GM12878 (cell line): ENCODE results near the gene MDFIC2. TPM values are rescaled to one million over a fixed set of nuclear protein-coding genes. Genes with fewer than 3 reads are reported as not detected.

Source experiments
- ATAC-seq: fragments of 200-7000 bp; cut with Tn5 transposase; 3 replicates; pipeline ENCODE4 v1.9.1; 2020; ENCODE audit warnings: mild to moderate bottlenecking, moderate library complexity
- BruUV-seq: library from RNA; stranded (reverse); fragments of 400-500 nt; replicated peaks from 2 replicates; lab custom pipeline; 2021; lab: Mats Ljungman, UMichigan
- CTCF ChIA-PET: fragments of 300-600 bp; sonication (Branson Sonifier 250); formaldehyde crosslinking; extraction: SDS; loops from one replicate; lab custom pipeline; 2021; ENCODE audit warnings: inconsistent platforms; lab: Yijun Ruan, JAX
- POLR2A ChIA-PET: fragments of 350-600 bp; formaldehyde crosslinking; extraction: SDS; loops from one replicate; lab custom pipeline; 2021; ENCODE audit warnings: inconsistent platforms; lab: Charles Lee
- RAD21 ChIA-PET: fragments of 300-600 bp; sonication (Branson Sonifier 250); formaldehyde crosslinking; loops from one replicate; lab custom pipeline; 2023; ENCODE audit warnings: antibody characterized with exemption; ENCODE audit not compliant: unreplicated experiment; lab: Charles Lee
- SMC1A ChIA-PET: fragments of 300-600 bp; sonication (Branson Sonifier 250); formaldehyde crosslinking; loops from one replicate; lab custom pipeline; 2023; ENCODE audit not compliant: unreplicated experiment, uncharacterized antibody; lab: Charles Lee
- DNase-seq: peaks from one replicate; pipeline ENCODE4 v3.0.0-alpha.2; 2011; ENCODE audit warnings: low read depth, low spot score
- FAIRE-seq: peaks from 3 replicates; lab custom pipeline; 2011; peaks lifted over from hg19 to GRCh38; lab: Jason Lieb, UNC
- H2AFZ ChIP-seq: 2 replicates; pipeline ENCODE4 v1.6.0; 2011; ENCODE audit warnings: low read depth, low read length, control low read depth; ENCODE audit not compliant: control insufficient read depth
- H3K27ac ChIP-seq: 2 replicates; pipeline ENCODE4 v1.5.1; 2011; ENCODE audit warnings: control low read depth; ENCODE audit not compliant: control insufficient read depth, insufficient read depth
- H3K27me3 ChIP-seq, 2 experiments: replicated peaks in 1 of 2; 2 replicates each; pipeline versions ENCODE4 v1.6.0 to v1.6.1; 2011; ENCODE audit warnings: low read length in 1 of 2; ENCODE audit not compliant: control insufficient read depth in 2 of 2, insufficient read depth in 2 of 2
- H3K36me3 ChIP-seq, 2 experiments: 2 replicates each; pipeline ENCODE4 v1.5.1; 2011; ENCODE audit warnings: low read length in 1 of 2; ENCODE audit not compliant: control insufficient read depth in 2 of 2, insufficient read depth in 2 of 2
- H3K4me1 ChIP-seq: 2 replicates; pipeline ENCODE4 v1.6.1; 2011; ENCODE audit warnings: mild to moderate bottlenecking, low read length, moderate library complexity, mixed read lengths; ENCODE audit not compliant: control insufficient read depth, insufficient read depth
- H3K4me2 ChIP-seq: 2 replicates; pipeline ENCODE4 v1.6.0; 2011; ENCODE audit warnings: control low read depth; ENCODE audit not compliant: control insufficient read depth, insufficient read depth
- H3K4me3 ChIP-seq: fragments of 200-600 bp; sonication (generic); 2 replicates; pipeline ENCODE4 v1.5.1; 2016
- H3K79me2 ChIP-seq: 2 replicates; pipeline ENCODE4 v1.6.0; 2011; ENCODE audit warnings: low read length; ENCODE audit not compliant: control insufficient read depth, insufficient read depth
- H3K9ac ChIP-seq: 2 replicates; pipeline ENCODE4 v1.8.0; 2011; ENCODE audit warnings: low read length, control low read depth, mixed read lengths; ENCODE audit not compliant: control insufficient read depth, insufficient read depth
- H3K9me3 ChIP-seq: replicated peaks from 3 replicates; pipeline ENCODE4 v1.5.1; 2011; ENCODE audit warnings: mild to moderate bottlenecking, low read length; ENCODE audit not compliant: control insufficient read depth, insufficient read depth
- H4K20me1 ChIP-seq: 2 replicates; pipeline ENCODE4 v1.6.0; 2011; ENCODE audit not compliant: control insufficient read depth, insufficient read depth
- CBX5 ChIP-seq: sonication (generic); IDR thresholded peaks from 2 replicates; pipeline ENCODE4 v1.6.1; 2016; ENCODE audit warnings: low read depth, moderate library complexity, mild to moderate bottlenecking, inconsistent platforms
- CREB1 ChIP-seq: IDR thresholded peaks from 2 replicates; pipeline ENCODE4 v1.6.1; 2012; ENCODE audit warnings: low read depth, mild to moderate bottlenecking, inconsistent platforms
- GATAD2B ChIP-seq: fragments of 450-650 bp; conservative IDR thresholded peaks from 2 replicates; pipeline ENCODE4 v1.6.1; 2017; ENCODE audit warnings: low read depth, mild to moderate bottlenecking, moderate library complexity
- IKZF1 ChIP-seq: fragments of 450-650 bp; conservative IDR thresholded peaks from 2 replicates; pipeline ENCODE4 v1.6.1; 2017; ENCODE audit warnings: antibody characterized with exemption, mild to moderate bottlenecking
- JUND ChIP-seq: IDR thresholded peaks from 2 replicates; pipeline ENCODE4 v1.6.1; 2012; ENCODE audit warnings: low read depth, mild to moderate bottlenecking, low read length, improper control_type of control experiment, moderate library complexity
- LARP7 ChIP-seq: fragments of 450-650 bp; IDR thresholded peaks from 2 replicates; pipeline ENCODE4 v1.6.1; 2017; ENCODE audit warnings: mild to moderate bottlenecking
- MLLT1 ChIP-seq: fragments of 450-650 bp; IDR thresholded peaks from 2 replicates; pipeline ENCODE4 v1.6.1; 2016; ENCODE audit warnings: mild to moderate bottlenecking
- MYC ChIP-seq: IDR thresholded peaks from 2 replicates; pipeline ENCODE4 v1.6.1; 2011; ENCODE audit warnings: mild to moderate bottlenecking, low read length, moderate library complexity, inconsistent platforms; ENCODE audit not compliant: insufficient read depth, insufficient replicate concordance, insufficient read length, severe bottlenecking
- NFYA ChIP-seq: IDR thresholded peaks from 2 replicates; pipeline ENCODE4 v1.6.1; 2011; ENCODE audit warnings: low read depth, mild to moderate bottlenecking, low read length, improper control_type of control experiment, borderline replicate concordance
- PAX5 ChIP-seq: IDR thresholded peaks from 2 replicates; pipeline ENCODE4 v1.6.1; 2011; ENCODE audit warnings: low read depth, low read length, borderline replicate concordance
- ZBTB4 ChIP-seq: fragments of 450-650 bp; formaldehyde crosslinking; IDR thresholded peaks from 2 replicates; pipeline ENCODE4 v1.4.0; 2022; ENCODE audit warnings: mild to moderate bottlenecking, moderate library complexity
- ZNF217 ChIP-seq: fragments of 450-650 bp; IDR thresholded peaks from 2 replicates; pipeline ENCODE4 v1.6.1; 2017; ENCODE audit warnings: antibody characterized with exemption, mild to moderate bottlenecking
- ZNF384 ChIP-seq: IDR thresholded peaks from 2 replicates; pipeline ENCODE4 v1.6.1; 2012; ENCODE audit warnings: low read depth, mild to moderate bottlenecking, low read length, improper control_type of control experiment, borderline replicate concordance
- ZNF622 ChIP-seq: fragments of 450-650 bp; IDR thresholded peaks from 2 replicates; pipeline ENCODE4 v1.6.1; 2017; ENCODE audit warnings: mild to moderate bottlenecking, inconsistent platforms
- in situ Hi-C: fragments of 300-500 bp; cut with MboI; formaldehyde crosslinking; loops from 9 replicates; pipeline ENCODE4 v1.14.3; 2018; ENCODE audit warnings: mixed read lengths
- intact Hi-C: fragments of 100-400 bp; cut with micrococcal nuclease; formaldehyde crosslinking; loops from one replicate; pipeline ENCODE4 v1.14.2; 2022; ENCODE audit not compliant: unreplicated experiment
- polyA plus RNA-seq, 11 experiments: library from polyadenylated mRNA; depleted of rRNA in 4 of 11; unstranded in 6 of 11; stranded (reverse) in 5 of 11; fragments of >200 nt; fragmentation: Nextera tagmentation in 4 of 11; fragmentation: Illumina TruSeq in 1 of 11; extraction: Ambion mirVana in 4 of 11; extraction: Trizol in 1 of 11; gene quantifications; 1 replicate in 1 of 11; 2 replicates in 10 of 11; pipeline versions ENCODE4 v1.2.1 to v1.2.3, GENCODE V29; 2011 to 2016; ENCODE audit warnings: inconsistent platforms in 2 of 11, missing spikeins in 2 of 11, low read depth in 1 of 11
- total RNA-seq, 4 experiments: library from RNA; depleted of rRNA in 3 of 4; stranded (reverse); fragments of >200 nt in 3 of 4; fragmentation: Illumina TruSeq in 1 of 4; extraction: Trizol in 1 of 4; gene quantifications; 2 replicates each; pipeline versions ENCODE4 v1.2.1 to v1.2.3, GENCODE V29; 2013 to 2021
- TF ChIP-seq, protein P1 (sequence below): fragments of 150-350 bp; IDR thresholded peaks from 2 replicates; pipeline ENCODE4 v1.6.1; 2014; ENCODE audit warnings: mild to moderate bottlenecking, low read depth, low read length

Gene MDFIC2
- total and polyA plus RNA-seq, 10 of the 15 experiments (the other 5 are each of a cell fraction or from before 2014, with no cell fraction given) = not detected

- Histone ChIP-seq H3K27ac (no peak overlapping the region), H3K9ac (no peak overlapping the region), H3K36me3 (no peaks in the 10 kb centered on the region), H3K79me2 (no peaks in the 10 kb centered on the region), H3K4me3 (no peak overlapping the region), H3K4me1 (no peaks in the 10 kb centered on the region), H3K4me2 (no peak overlapping the region), H4K20me1 (no peaks in the 10 kb centered on the region), H3K9me3 (no peaks in the 10 kb centered on the region), H3K27me3 (no peaks in the 10 kb centered on the region), H2AFZ (no peak overlapping the region)
- TF ChIP-seq ZNF217 (no peak), ZNF384 (no peak), CBX5 (no peak), NFYA (no peak), ZNF622 (no peak), CREB1 (no peak), LARP7 (no peak), PAX5 (no peak), MYC (no peak), IKZF1 (no peak), MLLT1 (no peak), JUND (no peak), ZBTB4 (CRISPR knock-in tag) (no peak), GATAD2B (no peak)
- TF ChIP-seq, protein P1, sequence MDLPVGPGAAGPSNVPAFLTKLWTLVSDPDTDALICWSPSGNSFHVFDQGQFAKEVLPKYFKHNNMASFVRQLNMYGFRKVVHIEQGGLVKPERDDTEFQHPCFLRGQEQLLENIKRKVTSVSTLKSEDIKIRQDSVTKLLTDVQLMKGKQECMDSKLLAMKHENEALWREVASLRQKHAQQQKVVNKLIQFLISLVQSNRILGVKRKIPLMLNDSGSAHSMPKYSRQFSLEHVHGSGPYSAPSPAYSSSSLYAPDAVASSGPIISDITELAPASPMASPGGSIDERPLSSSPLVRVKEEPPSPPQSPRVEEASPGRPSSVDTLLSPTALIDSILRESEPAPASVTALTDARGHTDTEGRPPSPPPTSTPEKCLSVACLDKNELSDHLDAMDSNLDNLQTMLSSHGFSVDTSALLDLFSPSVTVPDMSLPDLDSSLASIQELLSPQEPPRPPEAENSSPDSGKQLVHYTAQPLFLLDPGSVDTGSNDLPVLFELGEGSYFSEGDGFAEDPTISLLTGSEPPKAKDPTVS = no peak
- DNase-seq (no peak), FAIRE-seq (no peak), ATAC-seq (no peak)
- POLR2A ChIA-PET = no interaction called here
- BruUV-seq = no TSS peak
- intact Hi-C loops = no loop called here
- SMC1A ChIA-PET = no interaction called here
- RAD21 ChIA-PET = no interaction called here
- CTCF ChIA-PET = no interaction called here
- in situ Hi-C loops = no loop called here
These were observed 5.7 kb downstream of the MDFIC2 start for GRCh38 chr3:70306736-70307135.
